Heart left ventricle (tissue), 16 donors: ENCODE results near the gene APH1B. TPM values are rescaled to one million over a fixed set of nuclear protein-coding genes. Genes with fewer than 3 reads are reported as not detected.
A peak's percentile ranks its signal among the peaks of the same experiment; 100 is the strongest.

Experiments
- ATAC-seq, 4 donors: fragments of 200-7000 bp; cut with Tn5 transposase; one replicate each; pipeline ENCODE4 v1.9.1; 2020 to 2022; ENCODE audit warnings: moderate library complexity in 4 of 4, mild to moderate bottlenecking in 3 of 4, moderate number of reproducible peaks in 1 of 4
- DNase-seq, 5 donors: peaks; one replicate each; pipeline ENCODE4 v3.0.0-alpha.2; 2020
- H3K27ac ChIP-seq, 12 donors: fragments of 200-600 bp; sonication (generic) in 4 of 12; one replicate each; pipeline versions ENCODE4 v1.5.0 to v1.8.0; 2016 to 2022; ENCODE audit warnings: mild to moderate bottlenecking in 2 of 12
- H3K27me3 ChIP-seq, 9 donors: fragments of 200-600 bp; sonication (generic) in 2 of 9; one replicate each; pipeline versions ENCODE4 v1.5.1 to v1.8.0; 2016 to 2022; ENCODE audit warnings: mild to moderate bottlenecking in 3 of 9
- H3K36me3 ChIP-seq, 9 donors: fragments of 200-600 bp; sonication (generic) in 2 of 9; one replicate each; pipeline versions ENCODE4 v1.5.0 to v1.8.0; 2018 to 2022; ENCODE audit warnings: mild to moderate bottlenecking in 2 of 9
- H3K4me1 ChIP-seq, 12 donors: fragments of 200-600 bp; sonication (generic) in 4 of 12; one replicate each; pipeline versions ENCODE4 v1.5.0 to v1.8.0; 2016 to 2022; ENCODE audit warnings: mild to moderate bottlenecking in 3 of 12
- H3K4me3 ChIP-seq, 12 donors: fragments of 200-600 bp; sonication (generic) in 4 of 12; one replicate each; pipeline versions ENCODE4 v1.5.0 to v1.8.0; 2017 to 2022; ENCODE audit warnings: mild to moderate bottlenecking in 9 of 12, moderate library complexity in 4 of 12
- H3K9me3 ChIP-seq, 12 donors: fragments of 200-600 bp; sonication (generic) in 4 of 12; one replicate each; pipeline versions ENCODE4 v1.5.0 to v1.8.0; 2016 to 2022; ENCODE audit warnings: mild to moderate bottlenecking in 1 of 12
- POLR2A ChIP-seq, 2 donors: fragments of 450-650 bp; IDR thresholded peaks; one replicate each; pipeline ENCODE4 v1.6.1; 2017; ENCODE audit warnings: antibody characterized with exemption in 2 of 2, mild to moderate bottlenecking in 2 of 2, moderate library complexity in 2 of 2
- WGBS, 4 donors: extraction: QIAGEN DNeasy Blood & Tissue Kit in 2 of 4; methylation state at CpG; one replicate each; pipeline versions ENCODE4 v1.1.5 to v1.1.7; 2013 to 2018; 5-methylcytosine and 5-hydroxymethylcytosine counted together
- intact Hi-C, 10 donors: fragments of 100-400 bp; cut with DNase I; formaldehyde crosslinking; loops; one replicate each; pipeline versions ENCODE4 v1.11.1 to v1.14.2; 2022
- polyA plus RNA-seq, 2 donors: library from polyadenylated mRNA; stranded (reverse); fragments of 200-250 nt; gene quantifications; one replicate each; pipeline ENCODE4 v1.2.3, GENCODE V29; 2013
- total RNA-seq, 9 donors: library from RNA; depleted of rRNA in 2 of 9; stranded (reverse); fragments of >200 nt in 2 of 9; fragmentation: NEBNext Ultra II Directional in 3 of 9; extraction: Animal tissue kit (Norgen Biotek cat#: 25700) in 3 of 9; gene quantifications; one replicate each; pipeline versions ENCODE4 v1.1.0 to v1.2.4, GENCODE V29; 2016 to 2023
- TF ChIP-seq, protein P1 (sequence below), 12 donors: fragments of 200-600 bp; sonication (generic) in 4 of 12; IDR thresholded peaks; one replicate each; pipeline versions ENCODE4 v1.5.0 to v1.8.0; 2018 to 2022; ENCODE audit warnings: antibody characterized with exemption in 12 of 12, mild to moderate bottlenecking in 5 of 12
- donor health status: ischemic (EF 13 %, LVEDD 7.1; RV severe dilation, severe dysfunction).
- donor health status: healthy with polysubstance abuse.
- donor health status: DM: no; HTN: yes; CAD: no.
- donor health status: DM: no; HTN: no; CAD: no.
- donor health status: ischemic (EF 25% LVEDD 6.9; RV normal size, moderate dysfunction).
- donor health status: ischemic (EF 25% LVEDD 5.7; RV mildly dilated, moderate dysfunction).
- donor health status: healthy.
- donor health status: DM: yes; HTN: yes; CAD: no.
- donor health status: ischemic (EF 35%, LVEDD 5.7; RV mildly dilated, moderate dysfunction).
- donor health status: nonischemic (EF 11% LVEDD 7.7; RV severe dilation, severe dysfunction).
- donor health status: DM: yes; HTN: yes; CAD: no.
- donor health status: PGD.
- donor health status: ischemic (EF 29% LVEDD 5.4; RV normal size, mild dysfunction).
- donor health status: nonischemic (EF 23%, LVEDD 6.1; RV moderate dilation, normal function).

APH1B gene
- total and polyA plus RNA-seq, 11 donors = 1.9 to 17.6 (median 5.7) TPM

DNA sequence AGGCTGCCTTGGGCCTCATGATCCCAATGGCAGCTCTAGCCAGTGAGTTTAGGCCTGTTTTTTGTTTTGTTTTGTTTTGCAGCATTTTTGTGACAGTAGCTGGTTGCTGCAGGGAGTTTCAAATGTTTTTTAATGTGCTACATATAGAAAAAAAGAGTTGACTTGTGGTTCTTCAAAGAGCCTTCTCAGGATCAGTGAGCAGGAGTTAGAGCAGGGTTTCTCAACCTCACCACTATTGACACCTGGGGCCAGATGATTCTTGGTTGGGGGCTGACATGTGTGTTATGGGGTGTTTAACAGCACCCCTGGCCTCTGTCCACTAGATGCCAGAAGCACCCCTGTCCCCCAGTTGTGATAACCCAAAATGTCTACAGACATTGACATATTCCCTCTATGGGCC, 17.9 kb downstream of the APH1B start:
- no peak for TF ChIP-seq POLR2A (IDR thresholded peaks at IDR 0.05)
- TF ChIP-seq, protein P1, sequence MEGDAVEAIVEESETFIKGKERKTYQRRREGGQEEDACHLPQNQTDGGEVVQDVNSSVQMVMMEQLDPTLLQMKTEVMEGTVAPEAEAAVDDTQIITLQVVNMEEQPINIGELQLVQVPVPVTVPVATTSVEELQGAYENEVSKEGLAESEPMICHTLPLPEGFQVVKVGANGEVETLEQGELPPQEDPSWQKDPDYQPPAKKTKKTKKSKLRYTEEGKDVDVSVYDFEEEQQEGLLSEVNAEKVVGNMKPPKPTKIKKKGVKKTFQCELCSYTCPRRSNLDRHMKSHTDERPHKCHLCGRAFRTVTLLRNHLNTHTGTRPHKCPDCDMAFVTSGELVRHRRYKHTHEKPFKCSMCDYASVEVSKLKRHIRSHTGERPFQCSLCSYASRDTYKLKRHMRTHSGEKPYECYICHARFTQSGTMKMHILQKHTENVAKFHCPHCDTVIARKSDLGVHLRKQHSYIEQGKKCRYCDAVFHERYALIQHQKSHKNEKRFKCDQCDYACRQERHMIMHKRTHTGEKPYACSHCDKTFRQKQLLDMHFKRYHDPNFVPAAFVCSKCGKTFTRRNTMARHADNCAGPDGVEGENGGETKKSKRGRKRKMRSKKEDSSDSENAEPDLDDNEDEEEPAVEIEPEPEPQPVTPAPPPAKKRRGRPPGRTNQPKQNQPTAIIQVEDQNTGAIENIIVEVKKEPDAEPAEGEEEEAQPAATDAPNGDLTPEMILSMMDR (IDR thresholded peaks at IDR 0.05) = no peak
- Histone ChIP-seq H3K4me3 (no peak overlapping the region), H3K27me3 (no peaks in the 10 kb centered on the region), H3K9me3 (no peaks in the 10 kb centered on the region), H3K36me3 (peaks cover 0 to 17% (median 0%) of the 10 kb centered on the region in 9 donors), H3K4me1 (peaks cover 0 to 35% (median 3%) of the 10 kb centered on the region in 12 donors), H3K27ac (no peak overlapping the region)
- DNase-seq = no peak
- intact Hi-C loops = no loop called here
- ATAC-seq = no peak

DNA sequence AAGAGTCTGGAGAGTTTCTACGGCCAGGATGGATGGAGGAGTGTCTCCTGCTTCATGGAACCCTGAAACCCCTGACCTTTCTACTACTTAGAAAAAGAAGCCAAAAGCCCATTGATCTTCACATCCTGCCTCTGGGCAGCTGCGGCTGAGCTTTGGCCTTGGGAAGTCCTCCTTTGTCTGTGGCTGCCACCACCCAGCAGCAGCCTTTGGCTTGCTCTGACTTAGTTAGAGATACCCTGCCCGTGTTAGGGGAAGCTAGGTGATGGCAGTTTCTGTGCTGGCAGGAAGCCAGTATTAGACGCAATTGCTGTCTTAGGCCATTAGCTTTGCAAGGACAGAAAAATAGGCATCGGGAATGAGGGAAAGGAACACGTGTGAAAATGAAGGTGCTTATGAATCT, 18.8 kb downstream of the APH1B start:
- H3K9me3 ChIP-seq = no peaks in the 10 kb centered on the region
- intact Hi-C loops = no loop called here
- H3K27me3 ChIP-seq = no peaks in the 10 kb centered on the region
- ATAC-seq (peak in 3 of 4 donors; percentile 59 to 67 (median 62)), DNase-seq (peak in 2 of 5 donors; percentile 13 to 28)
- WGBS, 4 donors = 42 to 54% (median 45%) methylated on average over 6 of the region's 6 CpGs
- peaks cover 0 to 27% (median 3%) of the 10 kb centered on the region in 12 donors for H3K4me1 ChIP-seq
- H3K36me3 ChIP-seq = peaks cover 0 to 25% (median 0%) of the 10 kb centered on the region in 9 donors
- H3K27ac ChIP-seq = no peak overlapping the region
- no peak for TF ChIP-seq POLR2A (IDR thresholded peaks at IDR 0.05)
- TF ChIP-seq, protein P1 (IDR thresholded peaks at IDR 0.05) = no peak
- H3K4me3 ChIP-seq = no peak overlapping the region

DNA sequence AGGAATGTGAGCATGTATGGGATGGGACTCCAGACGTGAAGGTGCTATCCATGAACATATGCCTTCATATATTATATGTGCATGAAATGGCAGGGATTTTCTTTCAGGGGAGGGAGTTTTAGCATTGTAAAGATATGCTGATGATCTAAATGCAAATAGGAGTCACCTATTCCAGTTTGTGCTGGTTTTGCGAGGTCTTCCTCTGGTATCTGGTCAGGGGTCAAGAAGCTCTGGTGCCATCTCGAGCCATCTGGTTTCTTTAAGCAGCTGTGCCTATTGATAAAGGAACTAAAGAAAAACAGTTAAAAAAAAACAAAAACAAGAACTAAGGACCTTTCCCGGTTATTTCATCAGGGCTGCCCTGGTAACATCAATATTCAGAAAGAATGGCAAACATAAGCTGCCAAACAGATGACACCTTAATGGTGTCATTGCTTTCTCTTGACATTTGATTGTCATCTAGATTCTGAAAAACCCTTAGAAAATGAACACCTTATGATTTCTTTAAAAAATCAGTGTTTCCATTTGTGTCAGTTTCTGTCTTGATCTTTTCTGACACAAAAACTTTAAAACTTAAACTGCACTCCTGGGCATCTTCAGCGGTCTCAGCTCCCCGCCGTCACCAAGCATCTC, 22.7 kb downstream of the APH1B start:
- no peak for ATAC-seq
- no peak for DNase-seq
- peaks cover 0 to 50% (median 29%) of the 10 kb centered on the region in 9 donors for H3K36me3 ChIP-seq

DNA sequence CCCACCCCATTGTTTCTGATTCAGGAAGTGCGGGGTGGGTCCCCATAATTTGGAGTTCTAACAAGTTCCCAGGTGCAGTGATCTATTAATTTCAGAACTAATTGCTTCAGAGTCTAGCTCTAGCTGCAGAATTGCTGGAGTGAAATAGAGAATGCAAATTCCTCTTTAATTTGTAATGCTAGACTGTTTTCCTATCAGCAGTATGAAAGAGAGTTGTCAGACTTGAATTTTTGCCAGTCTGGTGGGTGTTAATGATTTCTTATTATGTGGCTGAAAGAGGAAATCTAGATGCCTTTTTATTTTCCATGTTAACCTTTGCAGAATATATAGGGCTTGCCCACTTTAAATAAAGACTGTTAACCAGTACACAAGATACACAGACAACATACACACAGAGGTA, 23.7 kb downstream of the APH1B start:
- TF ChIP-seq POLR2A (IDR thresholded peaks at IDR 0.05) = no peak
- TF ChIP-seq, protein P1 (IDR thresholded peaks at IDR 0.05) = no peak
- Histone ChIP-seq H3K4me3 (no peak overlapping the region), H3K4me1 (peaks cover 0 to 8% (median 0%) of the 10 kb centered on the region in 12 donors), H3K27me3 (no peaks in the 10 kb centered on the region), H3K27ac (no peak overlapping the region), H3K36me3 (peaks cover 0 to 58% (median 39%) of the 10 kb centered on the region in 9 donors), H3K9me3 (no peaks in the 10 kb centered on the region)
- ATAC-seq (no peak), DNase-seq (no peak)
- WGBS, 4 donors = 84 to 96% (median 90%) methylated on average over 1 of the region's 1 CpG
- intact Hi-C loops = loop anchor here in 1 of 10 donors (5.0 kb wide), 1 partner anchor 96 kb away; no protein-coding TSS in a partner anchor

More for the DNA sequence above, 22.7 kb downstream of the APH1B start:
- WGBS, 4 donors = 90 to 94% (median 92%) methylated on average over 7 of the region's 7 CpGs
- peaks cover 0 to 10% (median 0%) of the 10 kb centered on the region in 12 donors for H3K4me1 ChIP-seq
- H3K4me3 ChIP-seq = no peak overlapping the region
- H3K27me3 ChIP-seq = no peaks in the 10 kb centered on the region
- H3K9me3 ChIP-seq = no peaks in the 10 kb centered on the region
- no peak overlapping the region for H3K27ac ChIP-seq
- TF ChIP-seq POLR2A (IDR thresholded peaks at IDR 0.05) = no peak
- TF ChIP-seq, protein P1 (IDR thresholded peaks at IDR 0.05) = no peak
- intact Hi-C loops = loop anchor here in 1 of 10 donors (5.0 kb wide), 1 partner anchor 97 kb away; no protein-coding TSS in a partner anchor
